Measurements from ENCODE around the gene ANXA3.
"Not testable (repeated sequence)": the region's sequence is repeated elsewhere in the genome, so short reads cannot be mapped to it uniquely, and the experiment has no call there.

Gene ANXA3

GRCh38 chr4:78570117-78570516 is 18.5 kb downstream of the ANXA3 start:
- DNase-seq (ENCODE audit: low read depth in 4 of 4, low spot score in 1 of 4): no peak

- no peak for DNase-seq (ENCODE audit: low read depth in 4 of 4, low spot score in 1 of 4)
Observed at GRCh38 chr4:78571804-78572203, 20.2 kb downstream of the ANXA3 start.

- DNase-seq (ENCODE audit: low read depth in 4 of 4, low spot score in 1 of 4): no peak
Observed at GRCh38 chr4:78578674-78579425, 27.3 kb downstream of the ANXA3 start.

- DNase-seq (ENCODE audit: low read depth in 4 of 4, low spot score in 1 of 4): no peak
Observed at GRCh38 chr4:78581618-78582017, 30.0 kb downstream of the ANXA3 start.

GRCh38 chr4:78584863-78585547 is 33.4 kb downstream of the ANXA3 start:
- no peak for DNase-seq (ENCODE audit: low read depth in 4 of 4, low spot score in 1 of 4)

- no peak for DNase-seq (ENCODE audit: low read depth in 4 of 4, low spot score in 1 of 4)
Observed at GRCh38 chr4:78585633-78586032, 34.1 kb downstream of the ANXA3 start.

GRCh38 chr4:78588894-78589545 is 37.5 kb downstream of the ANXA3 start:
- DNase-seq (ENCODE audit: low read depth in 4 of 4, low spot score in 1 of 4): no peak

- DNase-seq (ENCODE audit: low read depth in 4 of 4, low spot score in 1 of 4): no peak
Observed at GRCh38 chr4:78591404-78591803, 39.8 kb downstream of the ANXA3 start.

- DNase-seq (ENCODE audit: low read depth in 4 of 4, low spot score in 1 of 4): no peak
Observed at GRCh38 chr4:78592088-78592783, 40.7 kb downstream of the ANXA3 start.

- no peak for DNase-seq (ENCODE audit: low read depth in 4 of 4, low spot score in 1 of 4)
Observed at GRCh38 chr4:78596111-78596742, 44.7 kb downstream of the ANXA3 start.

- DNase-seq (ENCODE audit: low read depth in 4 of 4, low spot score in 1 of 4): not testable (repeated sequence)
Observed at GRCh38 chr4:78598431-78598830, 46.9 kb downstream of the ANXA3 start.

- no peak for DNase-seq (ENCODE audit: low read depth in 4 of 4, low spot score in 1 of 4)
Observed at GRCh38 chr4:78599147-78599546, 47.6 kb downstream of the ANXA3 start.

GRCh38 chr4:78599931-78600375 is 48.4 kb downstream of the ANXA3 start:
- no peak for DNase-seq (ENCODE audit: low read depth in 4 of 4, low spot score in 1 of 4)

- no peak for DNase-seq (ENCODE audit: low read depth in 4 of 4, low spot score in 1 of 4)
Observed at GRCh38 chr4:78601013-78601412, 49.4 kb downstream of the ANXA3 start.

GRCh38 chr4:78602334-78602733 is 50.8 kb downstream of the ANXA3 start:
- DNase-seq (ENCODE audit: low read depth in 4 of 4, low spot score in 1 of 4): no peak

GRCh38 chr4:78603384-78603783 is 51.8 kb downstream of the ANXA3 start:
- DNase-seq (ENCODE audit: low read depth in 4 of 4, low spot score in 1 of 4): no peak

GRCh38 chr4:78604988-78605387 is 53.4 kb downstream of the ANXA3 start:
- DNase-seq (ENCODE audit: low read depth in 4 of 4, low spot score in 1 of 4): no peak

GRCh38 chr4:78606035-78606434 is 54.5 kb downstream of the ANXA3 start:
- DNase-seq (ENCODE audit: low read depth in 4 of 4, low spot score in 1 of 4): no peak

GRCh38 chr4:78606530-78607095 is 55.0 kb downstream of the ANXA3 start:
- DNase-seq (ENCODE audit: low read depth in 4 of 4, low spot score in 1 of 4): no peak

GRCh38 chr4:78608684-78609083 is 57.1 kb downstream of the ANXA3 start:
- DNase-seq (ENCODE audit: low read depth in 4 of 4, low spot score in 1 of 4): no peak

- DNase-seq (ENCODE audit: low read depth in 4 of 4, low spot score in 1 of 4): no peak
Observed at GRCh38 chr4:78609580-78609979, 58.0 kb downstream of the ANXA3 start.
